Measurements from ENCODE around the gene NHLH1. TPM values are rescaled to one million over a fixed set of nuclear protein-coding genes. Genes with fewer than 3 reads are reported as not detected.

NHLH1 gene
- total and polyA plus RNA-seq, 2 donors (not counting 3 experiments of a cell fraction or from before 2014, with no cell fraction given): 0.46 TPM

GRCh38 chr1:160406131-160406968 lies 39.5 kb downstream of the NHLH1 start:
- Histone ChIP-seq H2AFZ (ENCODE audit: low read depth, low read length) (no peak overlapping the region), H3K9me3 (replicated peaks; ENCODE audit: control insufficient read depth, insufficient read depth, low read length) (no peaks in the 10 kb centered on the region), H3K4me3 (replicated peaks in 1 of 3; ENCODE audit: insufficient read depth in 1 of 3, low read depth in 1 of 3, low read length in 3 of 3) (no peak overlapping the region), H3K27me3 (ENCODE audit: control insufficient read depth in 2 of 2, insufficient read depth in 2 of 2, low read length in 2 of 2) (peaks cover 71 to 72% of the 10 kb centered on the region in 2 experiments), H3K9me1 (replicated peaks; ENCODE audit: control insufficient read depth, extremely low read depth, insufficient read depth, low read length) (no peaks in the 10 kb centered on the region), H3K36me3 (ENCODE audit: control insufficient read depth in 2 of 2, extremely low read depth in 1 of 2, insufficient read depth in 2 of 2, low read length in 2 of 2) (no peaks in the 10 kb centered on the region), H3K79me2 (ENCODE audit: control insufficient read depth, insufficient read depth, low read length) (no peaks in the 10 kb centered on the region), H3K9ac (replicated peaks; ENCODE audit: extremely low read depth, insufficient read depth, low read length) (no peak overlapping the region), H3K4me2 (ENCODE audit: insufficient read depth, low read length) (no peak overlapping the region), H4K20me1 (replicated peaks; ENCODE audit: control insufficient read depth, extremely low read depth, insufficient read depth, low read length) (no peaks in the 10 kb centered on the region), H3K4me1 (ENCODE audit: control insufficient read depth, extremely low read depth, insufficient read depth, low read length) (peaks cover 13% of the 10 kb centered on the region), H3K27ac (ENCODE audit: insufficient read depth, low read depth, low read length) (no peak overlapping the region)
- TF ChIP-seq GATA2 (IDR thresholded peaks at IDR 0.05; ENCODE audit: insufficient read depth, insufficient read length, low read depth, low read length): no peak
- TF ChIP-seq MAX (IDR thresholded peaks at IDR 0.05; ENCODE audit: insufficient read depth, insufficient read length): no peak
- TF ChIP-seq JUN (IDR thresholded peaks at IDR 0.05; ENCODE audit: borderline replicate concordance, insufficient read depth, insufficient read length, low read depth): no peak
- TF ChIP-seq POLR2AphosphoS5 (IDR thresholded peaks at IDR 0.05; ENCODE audit: insufficient read depth, low read depth, low read length): no peak
- TF ChIP-seq EZH2 (IDR thresholded peaks at IDR 0.05; ENCODE audit: borderline replicate concordance, low read depth, low read length, severe bottlenecking): no peak
- no peak for TF ChIP-seq POLR2A (IDR thresholded peaks at IDR 0.05; ENCODE audit: low read depth, low read length)
- TF ChIP-seq CTCF (IDR thresholded peaks at IDR 0.05; ENCODE audit: extremely low read depth in 1 of 2, insufficient read depth in 1 of 2, low read depth in 1 of 2, low read length in 2 of 2): no peak
- TF ChIP-seq FOS (IDR thresholded peaks at IDR 0.05; ENCODE audit: borderline replicate concordance, insufficient read depth, low read length): no peak
- no peak for TF ChIP-seq MYC (IDR thresholded peaks at IDR 0.05; ENCODE audit: low read depth, low read length)
- FAIRE-seq: no peak
- dilution Hi-C loops (cut with MboI; ENCODE audit: extremely low pct_ligation_motif_present, low sequenced_read_pairs) (no loop called here), intact Hi-C loops (cut with micrococcal nuclease) (no loop called here)
- CTCF ChIA-PET: interaction anchor here (1.1 to 1.2 kb wide), 2 partner anchors 8 to 10 kb away, joined by 3 to 6 read pairs; no protein-coding TSS in a partner anchor
- no TSS peak for BruUV-seq (replicated peaks)
- no peak for DNase-seq (ENCODE audit: low read depth, low spot score)
- POLR2A ChIA-PET: no interaction called here

Measured in endothelial cell of umbilical vein (primary cell).